SK-N-SH treated with all-trans-retinoic acid at 6 μM for 48 hours (cell line): ENCODE measurements around the gene FAM13A.

ENCODE experiments used
- ATAC-seq: fragments of 200-7000 bp; cut with Tn5 transposase; 3 replicates; pipeline ENCODE4 v1.9.1; 2020; ENCODE audit warnings: mild to moderate bottlenecking, moderate library complexity
- ARNTL ChIP-seq: fragments of 450-650 bp; formaldehyde crosslinking; IDR thresholded peaks from 2 replicates; pipeline ENCODE4 v1.5.0; 2020; ENCODE audit warnings: low read depth, mild to moderate bottlenecking, moderate library complexity, borderline replicate concordance
- BACH2 ChIP-seq: fragments of 250-450 bp; sonication (Bioruptor Pico); IDR thresholded peaks from 2 replicates; pipeline ENCODE4 v1.9.0; 2021; ENCODE audit warnings: mild to moderate bottlenecking, borderline replicate concordance
- CSDC2 ChIP-seq: fragments of 250-450 bp; sonication (Bioruptor Pico); IDR thresholded peaks from 2 replicates; pipeline ENCODE4 v1.5.0; 2020; ENCODE audit warnings: mild to moderate bottlenecking, moderate library complexity
- ESRRG ChIP-seq: fragments of 250-450 bp; sonication (Bioruptor Pico); IDR thresholded peaks from 2 replicates; pipeline ENCODE4 v1.6.1; 2021; ENCODE audit warnings: mild to moderate bottlenecking
- GLIS3 ChIP-seq: fragments of 250-450 bp; sonication (Bioruptor Pico); IDR thresholded peaks from 2 replicates; pipeline ENCODE4 v1.5.0; 2020; ENCODE audit warnings: mild to moderate bottlenecking, moderate library complexity
- OSR1 ChIP-seq: fragments of 250-450 bp; sonication (Bioruptor Pico); IDR thresholded peaks from 2 replicates; pipeline ENCODE4 v1.8.0; 2022; ENCODE audit warnings: moderate library complexity, mild to moderate bottlenecking, inconsistent platforms
- PPARA ChIP-seq: fragments of 250-450 bp; sonication (Bioruptor Pico); IDR thresholded peaks from 2 replicates; pipeline ENCODE4 v1.5.0; 2020; ENCODE audit warnings: mild to moderate bottlenecking, borderline replicate concordance
- RARB ChIP-seq: fragments of 250-450 bp; sonication (Bioruptor Pico); IDR thresholded peaks from 2 replicates; pipeline ENCODE4 v1.8.0; 2021; ENCODE audit warnings: mild to moderate bottlenecking, moderate library complexity
- SNAI2 ChIP-seq: fragments of 250-450 bp; sonication (Bioruptor Pico); IDR thresholded peaks from 2 replicates; pipeline ENCODE4 v1.5.0; 2020; ENCODE audit warnings: mild to moderate bottlenecking, moderate library complexity
- TCF4 ChIP-seq: fragments of 250-450 bp; sonication (Bioruptor Pico); IDR thresholded peaks from 2 replicates; pipeline ENCODE4 v1.8.0; 2021; ENCODE audit warnings: mild to moderate bottlenecking, moderate library complexity, borderline replicate concordance
- TOX ChIP-seq: fragments of 250-450 bp; sonication (Bioruptor Pico); IDR thresholded peaks from 2 replicates; pipeline ENCODE4 v1.8.0; 2021; ENCODE audit warnings: mild to moderate bottlenecking, moderate library complexity, borderline replicate concordance
- ZC3H10 ChIP-seq: fragments of 250-450 bp; sonication (Bioruptor Pico); IDR thresholded peaks from 2 replicates; pipeline ENCODE4 v1.5.1; 2021; ENCODE audit warnings: mild to moderate bottlenecking, moderate library complexity
- ZFP3 ChIP-seq: fragments of 250-450 bp; sonication (Bioruptor Pico); IDR thresholded peaks from 2 replicates; pipeline ENCODE4 v1.5.0; 2020; ENCODE audit warnings: mild to moderate bottlenecking, moderate library complexity
- ZNF565 ChIP-seq: fragments of 450-650 bp; formaldehyde crosslinking; conservative IDR thresholded peaks from 2 replicates; pipeline ENCODE4 v1.5.0; 2020; ENCODE audit warnings: low read depth, mild to moderate bottlenecking, moderate library complexity
- ZNF70 ChIP-seq: fragments of 450-650 bp; formaldehyde crosslinking; IDR thresholded peaks from 2 replicates; pipeline ENCODE4 v1.5.0; 2020; ENCODE audit warnings: mild to moderate bottlenecking, moderate library complexity
- ZNF8 ChIP-seq: fragments of 450-650 bp; formaldehyde crosslinking; IDR thresholded peaks from 2 replicates; pipeline ENCODE4 v1.5.0; 2020; ENCODE audit warnings: mild to moderate bottlenecking, moderate library complexity
- TF ChIP-seq, protein P1 (sequence below): fragments of 250-450 bp; sonication (Bioruptor Pico); IDR thresholded peaks from 2 replicates; pipeline ENCODE4 v1.5.0; 2020; ENCODE audit warnings: mild to moderate bottlenecking, moderate library complexity
- TF ChIP-seq, protein P2 (sequence below): fragments of 250-450 bp; sonication (Bioruptor Pico); IDR thresholded peaks from 2 replicates; pipeline ENCODE4 v1.5.1; 2021; ENCODE audit warnings: mild to moderate bottlenecking, moderate library complexity
- TF ChIP-seq, protein P3 (sequence below): fragments of 250-450 bp; sonication (Bioruptor Pico); IDR thresholded peaks from 2 replicates; pipeline ENCODE4 v1.8.0; 2020; ENCODE audit warnings: mild to moderate bottlenecking, moderate library complexity, borderline replicate concordance
- TF ChIP-seq, protein P4 (sequence below): fragments of 250-450 bp; sonication (Bioruptor Pico); IDR thresholded peaks from 2 replicates; pipeline ENCODE4 v1.8.0; 2021; ENCODE audit warnings: low read depth, mild to moderate bottlenecking, moderate library complexity, borderline replicate concordance

FAM13A gene

DNA sequence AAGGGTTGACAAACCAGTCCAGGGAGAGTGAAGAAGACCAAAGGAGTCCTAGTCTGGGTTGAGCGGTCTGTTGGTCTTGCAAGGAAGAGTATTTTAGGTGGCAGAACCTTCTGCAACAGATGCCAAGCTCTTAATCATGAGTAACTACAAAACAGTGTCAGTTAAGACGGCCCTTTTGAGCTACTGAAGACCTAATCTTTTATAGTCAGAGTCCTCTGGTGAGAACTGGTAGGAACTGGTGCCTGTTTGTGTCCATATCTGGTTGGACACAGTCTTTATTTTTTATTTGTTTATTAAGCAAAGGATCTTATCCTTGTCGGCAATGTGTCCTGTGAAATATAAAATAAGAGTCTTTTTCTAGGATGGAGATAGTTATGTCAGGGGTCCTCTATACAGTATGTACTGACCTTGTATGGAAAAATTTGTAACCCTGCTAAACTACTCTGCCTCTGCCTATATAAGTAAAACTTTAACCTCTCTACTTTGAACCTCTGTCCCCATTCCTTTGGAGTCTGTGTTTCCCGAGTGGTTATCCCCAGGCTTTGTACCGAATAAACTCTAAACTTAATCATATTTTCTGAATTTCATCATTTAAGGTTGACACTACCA lies 47.1 kb downstream of the FAM13A start (continued):
- TF ChIP-seq, protein P1, sequence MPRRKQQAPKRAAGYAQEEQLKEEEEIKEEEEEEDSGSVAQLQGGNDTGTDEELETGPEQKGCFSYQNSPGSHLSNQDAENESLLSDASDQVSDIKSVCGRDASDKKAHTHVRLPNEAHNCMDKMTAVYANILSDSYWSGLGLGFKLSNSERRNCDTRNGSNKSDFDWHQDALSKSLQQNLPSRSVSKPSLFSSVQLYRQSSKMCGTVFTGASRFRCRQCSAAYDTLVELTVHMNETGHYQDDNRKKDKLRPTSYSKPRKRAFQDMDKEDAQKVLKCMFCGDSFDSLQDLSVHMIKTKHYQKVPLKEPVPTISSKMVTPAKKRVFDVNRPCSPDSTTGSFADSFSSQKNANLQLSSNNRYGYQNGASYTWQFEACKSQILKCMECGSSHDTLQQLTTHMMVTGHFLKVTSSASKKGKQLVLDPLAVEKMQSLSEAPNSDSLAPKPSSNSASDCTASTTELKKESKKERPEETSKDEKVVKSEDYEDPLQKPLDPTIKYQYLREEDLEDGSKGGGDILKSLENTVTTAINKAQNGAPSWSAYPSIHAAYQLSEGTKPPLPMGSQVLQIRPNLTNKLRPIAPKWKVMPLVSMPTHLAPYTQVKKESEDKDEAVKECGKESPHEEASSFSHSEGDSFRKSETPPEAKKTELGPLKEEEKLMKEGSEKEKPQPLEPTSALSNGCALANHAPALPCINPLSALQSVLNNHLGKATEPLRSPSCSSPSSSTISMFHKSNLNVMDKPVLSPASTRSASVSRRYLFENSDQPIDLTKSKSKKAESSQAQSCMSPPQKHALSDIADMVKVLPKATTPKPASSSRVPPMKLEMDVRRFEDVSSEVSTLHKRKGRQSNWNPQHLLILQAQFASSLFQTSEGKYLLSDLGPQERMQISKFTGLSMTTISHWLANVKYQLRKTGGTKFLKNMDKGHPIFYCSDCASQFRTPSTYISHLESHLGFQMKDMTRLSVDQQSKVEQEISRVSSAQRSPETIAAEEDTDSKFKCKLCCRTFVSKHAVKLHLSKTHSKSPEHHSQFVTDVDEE (CRISPR knock-in tag), result no peak
- TF ChIP-seq, protein P2, sequence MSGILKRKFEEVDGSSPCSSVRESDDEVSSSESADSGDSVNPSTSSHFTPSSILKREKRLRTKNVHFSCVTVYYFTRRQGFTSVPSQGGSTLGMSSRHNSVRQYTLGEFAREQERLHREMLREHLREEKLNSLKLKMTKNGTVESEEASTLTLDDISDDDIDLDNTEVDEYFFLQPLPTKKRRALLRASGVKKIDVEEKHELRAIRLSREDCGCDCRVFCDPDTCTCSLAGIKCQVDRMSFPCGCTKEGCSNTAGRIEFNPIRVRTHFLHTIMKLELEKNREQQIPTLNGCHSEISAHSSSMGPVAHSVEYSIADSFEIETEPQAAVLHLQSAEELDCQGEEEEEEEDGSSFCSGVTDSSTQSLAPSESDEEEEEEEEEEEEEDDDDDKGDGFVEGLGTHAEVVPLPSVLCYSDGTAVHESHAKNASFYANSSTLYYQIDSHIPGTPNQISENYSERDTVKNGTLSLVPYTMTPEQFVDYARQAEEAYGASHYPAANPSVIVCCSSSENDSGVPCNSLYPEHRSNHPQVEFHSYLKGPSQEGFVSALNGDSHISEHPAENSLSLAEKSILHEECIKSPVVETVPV, result no peak

DNA sequence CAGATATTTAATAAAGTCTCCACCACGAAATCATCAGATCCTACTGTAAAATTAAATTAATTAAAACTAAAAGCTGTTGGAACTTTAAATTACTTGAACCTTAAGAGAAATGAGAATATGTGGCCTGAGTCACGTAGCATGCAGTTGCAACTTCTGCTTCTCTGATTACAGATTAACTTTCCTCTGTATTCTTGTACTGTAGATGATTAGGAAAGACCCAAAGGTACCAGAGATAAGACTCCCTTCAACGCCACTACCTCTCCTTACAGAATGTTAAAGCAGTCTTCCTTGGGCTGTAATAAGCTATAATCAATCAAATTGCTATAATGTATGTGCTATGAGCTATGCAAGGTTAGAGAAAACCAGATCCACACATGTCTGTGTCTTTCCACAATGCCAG lies 47.9 kb downstream of the FAM13A start:
- TF ChIP-seq SNAI2 (CRISPR knock-in tag) (no peak), GLIS3 (no peak), ESRRG (no peak), TCF4 (CRISPR knock-in tag) (no peak), ZNF565 (CRISPR knock-in tag) (no peak), RARB (CRISPR knock-in tag) (no peak), OSR1 (CRISPR knock-in tag) (no peak), ARNTL (CRISPR knock-in tag) (no peak), ZC3H10 (CRISPR knock-in tag) (no peak), TOX (CRISPR knock-in tag) (no peak), ZNF8 (CRISPR knock-in tag) (no peak), PPARA (no peak), ZFP3 (CRISPR knock-in tag) (no peak), BACH2 (CRISPR knock-in tag) (no peak), ZNF70 (CRISPR knock-in tag) (no peak), CSDC2 (CRISPR knock-in tag) (no peak)
- TF ChIP-seq, protein P3, sequence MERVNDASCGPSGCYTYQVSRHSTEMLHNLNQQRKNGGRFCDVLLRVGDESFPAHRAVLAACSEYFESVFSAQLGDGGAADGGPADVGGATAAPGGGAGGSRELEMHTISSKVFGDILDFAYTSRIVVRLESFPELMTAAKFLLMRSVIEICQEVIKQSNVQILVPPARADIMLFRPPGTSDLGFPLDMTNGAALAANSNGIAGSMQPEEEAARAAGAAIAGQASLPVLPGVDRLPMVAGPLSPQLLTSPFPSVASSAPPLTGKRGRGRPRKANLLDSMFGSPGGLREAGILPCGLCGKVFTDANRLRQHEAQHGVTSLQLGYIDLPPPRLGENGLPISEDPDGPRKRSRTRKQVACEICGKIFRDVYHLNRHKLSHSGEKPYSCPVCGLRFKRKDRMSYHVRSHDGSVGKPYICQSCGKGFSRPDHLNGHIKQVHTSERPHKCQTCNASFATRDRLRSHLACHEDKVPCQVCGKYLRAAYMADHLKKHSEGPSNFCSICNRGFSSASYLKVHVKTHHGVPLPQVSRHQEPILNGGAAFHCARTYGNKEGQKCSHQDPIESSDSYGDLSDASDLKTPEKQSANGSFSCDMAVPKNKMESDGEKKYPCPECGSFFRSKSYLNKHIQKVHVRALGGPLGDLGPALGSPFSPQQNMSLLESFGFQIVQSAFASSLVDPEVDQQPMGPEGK (CRISPR knock-in tag), result no peak
- TF ChIP-seq, protein P4, sequence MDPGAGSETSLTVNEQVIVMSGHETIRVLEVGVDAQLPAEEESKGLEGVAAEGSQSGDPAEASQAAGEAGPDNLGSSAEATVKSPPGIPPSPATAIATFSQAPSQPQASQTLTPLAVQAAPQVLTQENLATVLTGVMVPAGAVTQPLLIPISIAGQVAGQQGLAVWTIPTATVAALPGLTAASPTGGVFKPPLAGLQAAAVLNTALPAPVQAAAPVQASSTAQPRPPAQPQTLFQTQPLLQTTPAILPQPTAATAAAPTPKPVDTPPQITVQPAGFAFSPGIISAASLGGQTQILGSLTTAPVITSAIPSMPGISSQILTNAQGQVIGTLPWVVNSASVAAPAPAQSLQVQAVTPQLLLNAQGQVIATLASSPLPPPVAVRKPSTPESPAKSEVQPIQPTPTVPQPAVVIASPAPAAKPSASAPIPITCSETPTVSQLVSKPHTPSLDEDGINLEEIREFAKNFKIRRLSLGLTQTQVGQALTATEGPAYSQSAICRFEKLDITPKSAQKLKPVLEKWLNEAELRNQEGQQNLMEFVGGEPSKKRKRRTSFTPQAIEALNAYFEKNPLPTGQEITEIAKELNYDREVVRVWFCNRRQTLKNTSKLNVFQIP (CRISPR knock-in tag), result no peak
- TF ChIP-seq, protein P2, result no peak
- TF ChIP-seq, protein P1 (CRISPR knock-in tag), result no peak
- TF ChIP-seq, all 23 proteins: peak for 0
- no peak for ATAC-seq
